Lower lobe of right lung (tissue), 2 donors: ENCODE data around the gene EYA2. TPM values are rescaled to one million over a fixed set of nuclear protein-coding genes. Genes with fewer than 3 reads are reported as not detected.
"Not testable (repeated sequence)": the region's sequence is repeated elsewhere in the genome, so short reads cannot be mapped to it uniquely, and the experiment has no call there.

Source experiments
- ATAC-seq, 2 donors: fragments of 200-7000 bp; cut with Tn5 transposase; one replicate each; pipeline ENCODE4 v1.9.1; 2020 to 2022; ENCODE audit warnings: mild to moderate bottlenecking in 2 of 2, moderate library complexity in 2 of 2
- DNase-seq: peaks from one replicate; pipeline ENCODE4 v3.0.0-alpha.2; 2020
- H3K27ac ChIP-seq: fragments of 200-600 bp; one replicate; pipeline ENCODE4 v1.8.0; 2022
- H3K27me3 ChIP-seq: fragments of 200-600 bp; one replicate; pipeline ENCODE4 v1.8.0; 2022; ENCODE audit warnings: low read depth
- H3K36me3 ChIP-seq: fragments of 200-600 bp; one replicate; pipeline ENCODE4 v1.8.0; 2022; ENCODE audit warnings: mild to moderate bottlenecking
- H3K4me1 ChIP-seq: fragments of 200-600 bp; one replicate; pipeline ENCODE4 v1.8.0; 2022
- H3K4me3 ChIP-seq: fragments of 200-600 bp; one replicate; pipeline ENCODE4 v1.8.0; 2022; ENCODE audit warnings: mild to moderate bottlenecking
- H3K9me3 ChIP-seq: fragments of 200-600 bp; one replicate; pipeline ENCODE4 v1.8.0; 2022
- CTCF ChIP-seq: fragments of 200-600 bp; IDR thresholded peaks from one replicate; pipeline ENCODE4 v1.8.0; 2022; ENCODE audit warnings: antibody characterized with exemption, mild to moderate bottlenecking
- intact Hi-C: fragments of 100-400 bp; cut with DNase I; formaldehyde crosslinking; loops from one replicate; pipeline ENCODE4 v1.11.0; 2022
- total RNA-seq: library from RNA; stranded (reverse); fragmentation: NEBNext Ultra II Directional; extraction: Animal tissue kit (Norgen Biotek cat#: 25700); gene quantifications from one replicate; pipeline ENCODE4 v1.2.1, GENCODE V29; 2021
- donor health status: DM: no; HTN: yes; CAD: no; lungs with severe emphysema.

The EYA2 gene
- total RNA-seq, 1 donor from 2014 or later = 3.5 TPM

- intact Hi-C loops = no loop called here
- H3K4me1 ChIP-seq = no peaks in the 10 kb centered on the region
- no peak for ATAC-seq
- DNase-seq = no peak
- no peaks in the 10 kb centered on the region for H3K36me3 ChIP-seq
- no peak overlapping the region for H3K27ac ChIP-seq
- no peaks in the 10 kb centered on the region for H3K9me3 ChIP-seq
- H3K4me3 ChIP-seq = no peak overlapping the region
- TF ChIP-seq CTCF = no peak
- H3K27me3 ChIP-seq = peaks cover 2% of the 10 kb centered on the region
These were observed 28.8 kb upstream of the EYA2 start for GRCh38 chr20:46865824-46866223.

GRCh38 chr20:46870041-46870440, 24.6 kb upstream of the EYA2 start:
- no peak for ATAC-seq
- intact Hi-C loops = no loop called here
- H3K27me3 ChIP-seq = peaks cover 2% of the 10 kb centered on the region

GRCh38 chr20:46872328-46873211, 22.1 kb upstream of the EYA2 start:
- ATAC-seq = no peak
- H3K4me3 ChIP-seq = no peak overlapping the region

More at GRCh38 chr20:46870041-46870440, 24.6 kb upstream of the EYA2 start:
- DNase-seq = no peak
- Histone ChIP-seq H3K27ac (no peak overlapping the region), H3K4me3 (no peak overlapping the region), H3K36me3 (no peaks in the 10 kb centered on the region), H3K4me1 (no peaks in the 10 kb centered on the region), H3K9me3 (no peaks in the 10 kb centered on the region)
- no peak for TF ChIP-seq CTCF

GRCh38 chr20:46875059-46875458, 19.6 kb upstream of the EYA2 start:
- H3K27ac ChIP-seq = no peak overlapping the region
- no peaks in the 10 kb centered on the region for H3K27me3 ChIP-seq
- TF ChIP-seq CTCF = no peak
- no peaks in the 10 kb centered on the region for H3K9me3 ChIP-seq
- H3K4me1 ChIP-seq = no peaks in the 10 kb centered on the region
- DNase-seq (no peak), ATAC-seq (no peak)
- intact Hi-C loops = no loop called here
- H3K4me3 ChIP-seq = no peak overlapping the region
- no peaks in the 10 kb centered on the region for H3K36me3 ChIP-seq

More at GRCh38 chr20:46872328-46873211, 22.1 kb upstream of the EYA2 start:
- Histone ChIP-seq H3K27me3 (peaks cover 2% of the 10 kb centered on the region), H3K9me3 (no peaks in the 10 kb centered on the region), H3K4me1 (no peaks in the 10 kb centered on the region), H3K36me3 (no peaks in the 10 kb centered on the region), H3K27ac (no peak overlapping the region)
- DNase-seq = no peak
- no peak for TF ChIP-seq CTCF
- intact Hi-C loops = no loop called here

- ATAC-seq (no peak), DNase-seq (no peak)
- no peak for TF ChIP-seq CTCF
- no peaks in the 10 kb centered on the region for H3K9me3 ChIP-seq
- no peak overlapping the region for H3K27ac ChIP-seq
- no peaks in the 10 kb centered on the region for H3K27me3 ChIP-seq
- intact Hi-C loops = no loop called here
- H3K4me1 ChIP-seq = no peaks in the 10 kb centered on the region
- no peaks in the 10 kb centered on the region for H3K36me3 ChIP-seq
- H3K4me3 ChIP-seq = no peak overlapping the region
These were observed 15.3 kb upstream of the EYA2 start for GRCh38 chr20:46879386-46879785.

GRCh38 chr20:46879963-46880362, 14.7 kb upstream of the EYA2 start:
- H3K4me1 ChIP-seq, H3K27ac ChIP-seq, ATAC-seq, H3K4me3 ChIP-seq, H3K9me3 ChIP-seq, intact Hi-C loops, DNase-seq, H3K27me3 ChIP-seq, H3K36me3 ChIP-seq: not testable (repeated sequence)
